Calu3 (cell line): ENCODE data around the gene LDLRAD4. TPM values are rescaled to one million over a fixed set of nuclear protein-coding genes. Genes with fewer than 3 reads are reported as not detected.
"Not testable (repeated sequence)": the region's sequence is repeated elsewhere in the genome, so short reads cannot be mapped to it uniquely, and the experiment has no call there.

Experiments
- BruUV-seq: library from RNA; stranded (reverse); fragments of 400-500 nt; replicated peaks from 2 replicates; lab custom pipeline; 2021; lab: Mats Ljungman, UMichigan
- CTCF ChIA-PET: fragments of 300-600 bp; sonication (Branson Sonifier 250); formaldehyde crosslinking; loops from one replicate; lab custom pipeline; 2022; ENCODE audit warnings: antibody characterized with exemption; lab: Charles Lee
- DNase-seq: peaks from one replicate; pipeline ENCODE4 v3.0.0; 2022
- H3K27ac Mint-ChIP-seq: one replicate; pipeline ENCODE4 v1.8.0; 2022; ENCODE audit warnings: mixed read lengths; ENCODE audit not compliant: unreplicated experiment
- H3K27me3 Mint-ChIP-seq: one replicate; pipeline ENCODE4 v1.8.0; 2022; ENCODE audit warnings: mixed read lengths; ENCODE audit not compliant: unreplicated experiment
- H3K36me3 Mint-ChIP-seq: one replicate; pipeline ENCODE4 v1.8.0; 2022; ENCODE audit warnings: mild to moderate bottlenecking, moderate library complexity, mixed read lengths; ENCODE audit not compliant: insufficient read depth, unreplicated experiment
- H3K4me1 Mint-ChIP-seq: one replicate; pipeline ENCODE4 v1.8.0; 2022; ENCODE audit warnings: mild to moderate bottlenecking, low read depth, mixed read lengths; ENCODE audit not compliant: unreplicated experiment
- H3K4me3 Mint-ChIP-seq: one replicate; pipeline ENCODE4 v1.8.0; 2022; ENCODE audit warnings: mild to moderate bottlenecking, low read depth, moderate library complexity, mixed read lengths; ENCODE audit not compliant: unreplicated experiment
- H3K9me3 Mint-ChIP-seq: one replicate; pipeline ENCODE4 v1.8.0; 2022; ENCODE audit warnings: low read depth, mixed read lengths; ENCODE audit not compliant: unreplicated experiment
- CTCF ChIP-seq: fragments of 200-600 bp; IDR thresholded peaks from one replicate; pipeline ENCODE4 v1.8.0; 2022; ENCODE audit warnings: antibody characterized with exemption; ENCODE audit not compliant: unreplicated experiment
- intact Hi-C: fragments of 100-400 bp; cut with micrococcal nuclease; formaldehyde crosslinking; loops from one replicate; pipeline ENCODE4 v1.10.0; 2022; ENCODE audit not compliant: unreplicated experiment
- total RNA-seq: library from RNA; stranded (reverse); gene quantifications from 2 replicates; pipeline ENCODE4 v1.2.3, GENCODE V29; 2022

LDLRAD4 gene
- total RNA-seq, 1 experiment from 2014 or later: 0.50 TPM

- no peak for TF ChIP-seq CTCF
- no peaks in the 10 kb centered on the region for H3K4me1 Mint-ChIP-seq
- peaks cover under 1% of the 10 kb centered on the region for H3K36me3 Mint-ChIP-seq
- H3K9me3 Mint-ChIP-seq: no peaks in the 10 kb centered on the region
- no peak for DNase-seq
- intact Hi-C loops: loop anchor here (10.0 kb wide), 1 partner anchor 124 kb away; no protein-coding TSS in a partner anchor
- CTCF ChIA-PET: no interaction called here
- no peaks in the 10 kb centered on the region for H3K27me3 Mint-ChIP-seq
- no peak overlapping the region for H3K27ac Mint-ChIP-seq
- BruUV-seq: no TSS peak
- H3K4me3 Mint-ChIP-seq: no peak overlapping the region
Observed at GRCh38 chr18:13661051-13661778, 442.7 kb downstream of the LDLRAD4 start.

- intact Hi-C loops: loop anchor here (10.0 kb wide), 1 partner anchor 123 kb away; no protein-coding TSS in a partner anchor
- H3K27me3 Mint-ChIP-seq: no peaks in the 10 kb centered on the region
- H3K9me3 Mint-ChIP-seq: no peaks in the 10 kb centered on the region
- H3K36me3 Mint-ChIP-seq: peaks cover 5% of the 10 kb centered on the region
- CTCF ChIA-PET: no interaction called here
- BruUV-seq: no TSS peak
- no peaks in the 10 kb centered on the region for H3K4me1 Mint-ChIP-seq
- no peak for DNase-seq
- TF ChIP-seq CTCF: no peak
- H3K27ac Mint-ChIP-seq: no peak overlapping the region
- H3K4me3 Mint-ChIP-seq: no peak overlapping the region
Observed at GRCh38 chr18:13661779-13662256, 443.3 kb downstream of the LDLRAD4 start.

- H3K27ac Mint-ChIP-seq: no peak overlapping the region
Observed at GRCh38 chr18:13672657-13673056, 454.1 kb downstream of the LDLRAD4 start.

GRCh38 chr18:13676471-13676870, 457.9 kb downstream of the LDLRAD4 start:
- Mint-ChIP-seq H3K9me3 (peaks cover 3% of the 10 kb centered on the region), H3K27me3 (no peaks in the 10 kb centered on the region), H3K27ac (peak overlapping the region; percentile 73), H3K36me3 (peaks cover 17% of the 10 kb centered on the region), H3K4me1 (no peaks in the 10 kb centered on the region), H3K4me3 (no peak overlapping the region)
- no peak for DNase-seq
- intact Hi-C loops: no loop called here
- no TSS peak for BruUV-seq
- CTCF ChIA-PET: no interaction called here
- TF ChIP-seq CTCF: no peak

More at GRCh38 chr18:13672657-13673056, 454.1 kb downstream of the LDLRAD4 start:
- Mint-ChIP-seq H3K4me3 (no peak overlapping the region), H3K4me1 (no peaks in the 10 kb centered on the region), H3K27me3 (no peaks in the 10 kb centered on the region), H3K9me3 (peaks cover 3% of the 10 kb centered on the region), H3K36me3 (peaks cover 24% of the 10 kb centered on the region)
- intact Hi-C loops: loop anchor here (5.0 kb wide), 1 partner anchor 40 kb away; no protein-coding TSS in a partner anchor
- BruUV-seq: no TSS peak
- no peak for DNase-seq
- TF ChIP-seq CTCF: no peak
- CTCF ChIA-PET: no interaction called here

- H3K27me3 Mint-ChIP-seq, CTCF ChIA-PET, intact Hi-C loops, H3K27ac Mint-ChIP-seq, BruUV-seq, H3K4me1 Mint-ChIP-seq, DNase-seq, H3K4me3 Mint-ChIP-seq, H3K9me3 Mint-ChIP-seq: not testable (repeated sequence)
- H3K36me3 Mint-ChIP-seq: peaks cover 15% of the 10 kb centered on the region
Observed at GRCh38 chr18:13677350-13677749, 458.8 kb downstream of the LDLRAD4 start.
